WI38 (cell line): ENCODE data around the gene CDH20.

Source experiments
- H3K4me3 ChIP-seq: 2 replicates; pipeline ENCODE4 v1.5.1; 2011; ENCODE audit warnings: low read depth, mild to moderate bottlenecking, control low read depth, low read length
- CTCF ChIP-seq: IDR thresholded peaks from 2 replicates; pipeline ENCODE4 v1.5.1; 2012; ENCODE audit warnings: low read depth, mild to moderate bottlenecking, control low read depth, low read length

The CDH20 gene

GRCh38 chr18:61333271-61333745 is at the start of gene CDH20:
Gene CDH20 (plus strand): TSS chr18:61333430.
- no peak for TF ChIP-seq CTCF
- no peak within 1 kb of the TSS for H3K4me3 ChIP-seq

- no peak overlapping the region for H3K4me3 ChIP-seq
- no peak for TF ChIP-seq CTCF
Measured at GRCh38 chr18:61284039-61284438, 49.2 kb upstream of the CDH20 start.

- no peak overlapping the region for H3K4me3 ChIP-seq
- no peak for TF ChIP-seq CTCF
Measured at GRCh38 chr18:61285777-61286176, 47.5 kb upstream of the CDH20 start.

- TF ChIP-seq CTCF: no peak
Measured at GRCh38 chr18:61286867-61287266, 46.4 kb upstream of the CDH20 start.

GRCh38 chr18:61290616-61291015 is 42.6 kb upstream of the CDH20 start:
- no peak overlapping the region for H3K4me3 ChIP-seq
- no peak for TF ChIP-seq CTCF

More at GRCh38 chr18:61286867-61287266, 46.4 kb upstream of the CDH20 start:
- H3K4me3 ChIP-seq: no peak overlapping the region

- H3K4me3 ChIP-seq: no peak overlapping the region
- TF ChIP-seq CTCF: no peak
Measured at GRCh38 chr18:61292280-61293035, 40.8 kb upstream of the CDH20 start.

GRCh38 chr18:61295153-61295552 is 38.1 kb upstream of the CDH20 start:
- no peak for TF ChIP-seq CTCF
- H3K4me3 ChIP-seq: no peak overlapping the region
